ENCODE data around the gene CNTN2. TPM values are rescaled to one million over a fixed set of nuclear protein-coding genes. Genes with fewer than 3 reads are reported as not detected.

CNTN2 gene
- total and polyA plus RNA-seq, 2 of the 8 experiments (the other 6 are each of a cell fraction or from before 2014, with no cell fraction given), result 1.2 to 3.9 TPM

DNA sequence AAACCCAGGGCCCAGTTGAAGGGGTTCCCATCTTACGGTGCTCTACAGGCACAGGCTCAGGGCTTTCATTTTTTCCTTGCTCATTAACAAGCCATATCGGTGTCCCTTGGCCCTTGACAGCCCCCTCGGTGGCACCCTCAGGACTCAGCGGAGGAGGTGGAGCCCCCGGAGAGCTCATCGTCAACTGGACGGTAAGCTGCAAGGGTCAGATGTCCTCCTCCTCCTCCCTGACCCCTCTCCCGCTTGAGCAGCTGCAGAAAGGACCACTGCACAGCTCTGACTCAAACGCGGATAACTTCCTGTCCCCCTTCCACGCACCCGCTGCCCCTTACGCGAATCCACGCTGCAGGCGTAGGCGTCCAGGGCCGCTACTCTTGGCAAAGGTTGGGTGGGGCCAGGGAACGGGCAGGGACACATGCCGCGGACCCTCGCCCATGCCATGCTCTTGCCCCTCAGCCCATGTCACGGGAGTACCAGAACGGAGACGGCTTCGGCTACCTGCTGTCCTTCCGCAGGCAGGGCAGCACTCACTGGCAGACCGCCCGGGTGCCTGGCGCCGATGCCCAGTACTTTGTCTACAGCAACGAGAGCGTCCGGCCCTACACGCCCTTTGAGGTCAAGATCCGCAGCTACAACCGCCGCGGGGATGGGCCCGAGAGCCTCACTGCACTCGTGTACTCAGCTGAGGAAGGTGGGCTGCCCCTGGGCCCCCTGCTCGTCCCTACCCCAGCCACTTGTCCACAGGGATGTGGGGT lies 26.5 kb downstream of the CNTN2 start (continued):
- TF ChIP-seq, protein P1, sequence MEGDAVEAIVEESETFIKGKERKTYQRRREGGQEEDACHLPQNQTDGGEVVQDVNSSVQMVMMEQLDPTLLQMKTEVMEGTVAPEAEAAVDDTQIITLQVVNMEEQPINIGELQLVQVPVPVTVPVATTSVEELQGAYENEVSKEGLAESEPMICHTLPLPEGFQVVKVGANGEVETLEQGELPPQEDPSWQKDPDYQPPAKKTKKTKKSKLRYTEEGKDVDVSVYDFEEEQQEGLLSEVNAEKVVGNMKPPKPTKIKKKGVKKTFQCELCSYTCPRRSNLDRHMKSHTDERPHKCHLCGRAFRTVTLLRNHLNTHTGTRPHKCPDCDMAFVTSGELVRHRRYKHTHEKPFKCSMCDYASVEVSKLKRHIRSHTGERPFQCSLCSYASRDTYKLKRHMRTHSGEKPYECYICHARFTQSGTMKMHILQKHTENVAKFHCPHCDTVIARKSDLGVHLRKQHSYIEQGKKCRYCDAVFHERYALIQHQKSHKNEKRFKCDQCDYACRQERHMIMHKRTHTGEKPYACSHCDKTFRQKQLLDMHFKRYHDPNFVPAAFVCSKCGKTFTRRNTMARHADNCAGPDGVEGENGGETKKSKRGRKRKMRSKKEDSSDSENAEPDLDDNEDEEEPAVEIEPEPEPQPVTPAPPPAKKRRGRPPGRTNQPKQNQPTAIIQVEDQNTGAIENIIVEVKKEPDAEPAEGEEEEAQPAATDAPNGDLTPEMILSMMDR (IDR thresholded peaks at IDR 0.05; ENCODE audit: control extremely low read depth in 1 of 3, insufficient read depth in 1 of 3, low read depth in 1 of 3, low read length in 3 of 3), result no peak
- TF ChIP-seq NANOG (IDR thresholded peaks at IDR 0.05; ENCODE audit: insufficient read depth, low read depth, low read length, poor library complexity, severe bottlenecking) (no peak), SP1 (IDR thresholded peaks at IDR 0.05; ENCODE audit: low read depth, low read length) (no peak), GABPA (IDR thresholded peaks at IDR 0.05; ENCODE audit: borderline replicate concordance, insufficient read depth, low read length) (no peak), ASH2L (IDR thresholded peaks at IDR 0.05; ENCODE audit: low read length) (no peak), SIX5 (IDR thresholded peaks at IDR 0.05; ENCODE audit: low read depth, low read length) (no peak), KDM5A (IDR thresholded peaks at IDR 0.05; ENCODE audit: low read length) (no peak)
- TF ChIP-seq, protein P2, sequence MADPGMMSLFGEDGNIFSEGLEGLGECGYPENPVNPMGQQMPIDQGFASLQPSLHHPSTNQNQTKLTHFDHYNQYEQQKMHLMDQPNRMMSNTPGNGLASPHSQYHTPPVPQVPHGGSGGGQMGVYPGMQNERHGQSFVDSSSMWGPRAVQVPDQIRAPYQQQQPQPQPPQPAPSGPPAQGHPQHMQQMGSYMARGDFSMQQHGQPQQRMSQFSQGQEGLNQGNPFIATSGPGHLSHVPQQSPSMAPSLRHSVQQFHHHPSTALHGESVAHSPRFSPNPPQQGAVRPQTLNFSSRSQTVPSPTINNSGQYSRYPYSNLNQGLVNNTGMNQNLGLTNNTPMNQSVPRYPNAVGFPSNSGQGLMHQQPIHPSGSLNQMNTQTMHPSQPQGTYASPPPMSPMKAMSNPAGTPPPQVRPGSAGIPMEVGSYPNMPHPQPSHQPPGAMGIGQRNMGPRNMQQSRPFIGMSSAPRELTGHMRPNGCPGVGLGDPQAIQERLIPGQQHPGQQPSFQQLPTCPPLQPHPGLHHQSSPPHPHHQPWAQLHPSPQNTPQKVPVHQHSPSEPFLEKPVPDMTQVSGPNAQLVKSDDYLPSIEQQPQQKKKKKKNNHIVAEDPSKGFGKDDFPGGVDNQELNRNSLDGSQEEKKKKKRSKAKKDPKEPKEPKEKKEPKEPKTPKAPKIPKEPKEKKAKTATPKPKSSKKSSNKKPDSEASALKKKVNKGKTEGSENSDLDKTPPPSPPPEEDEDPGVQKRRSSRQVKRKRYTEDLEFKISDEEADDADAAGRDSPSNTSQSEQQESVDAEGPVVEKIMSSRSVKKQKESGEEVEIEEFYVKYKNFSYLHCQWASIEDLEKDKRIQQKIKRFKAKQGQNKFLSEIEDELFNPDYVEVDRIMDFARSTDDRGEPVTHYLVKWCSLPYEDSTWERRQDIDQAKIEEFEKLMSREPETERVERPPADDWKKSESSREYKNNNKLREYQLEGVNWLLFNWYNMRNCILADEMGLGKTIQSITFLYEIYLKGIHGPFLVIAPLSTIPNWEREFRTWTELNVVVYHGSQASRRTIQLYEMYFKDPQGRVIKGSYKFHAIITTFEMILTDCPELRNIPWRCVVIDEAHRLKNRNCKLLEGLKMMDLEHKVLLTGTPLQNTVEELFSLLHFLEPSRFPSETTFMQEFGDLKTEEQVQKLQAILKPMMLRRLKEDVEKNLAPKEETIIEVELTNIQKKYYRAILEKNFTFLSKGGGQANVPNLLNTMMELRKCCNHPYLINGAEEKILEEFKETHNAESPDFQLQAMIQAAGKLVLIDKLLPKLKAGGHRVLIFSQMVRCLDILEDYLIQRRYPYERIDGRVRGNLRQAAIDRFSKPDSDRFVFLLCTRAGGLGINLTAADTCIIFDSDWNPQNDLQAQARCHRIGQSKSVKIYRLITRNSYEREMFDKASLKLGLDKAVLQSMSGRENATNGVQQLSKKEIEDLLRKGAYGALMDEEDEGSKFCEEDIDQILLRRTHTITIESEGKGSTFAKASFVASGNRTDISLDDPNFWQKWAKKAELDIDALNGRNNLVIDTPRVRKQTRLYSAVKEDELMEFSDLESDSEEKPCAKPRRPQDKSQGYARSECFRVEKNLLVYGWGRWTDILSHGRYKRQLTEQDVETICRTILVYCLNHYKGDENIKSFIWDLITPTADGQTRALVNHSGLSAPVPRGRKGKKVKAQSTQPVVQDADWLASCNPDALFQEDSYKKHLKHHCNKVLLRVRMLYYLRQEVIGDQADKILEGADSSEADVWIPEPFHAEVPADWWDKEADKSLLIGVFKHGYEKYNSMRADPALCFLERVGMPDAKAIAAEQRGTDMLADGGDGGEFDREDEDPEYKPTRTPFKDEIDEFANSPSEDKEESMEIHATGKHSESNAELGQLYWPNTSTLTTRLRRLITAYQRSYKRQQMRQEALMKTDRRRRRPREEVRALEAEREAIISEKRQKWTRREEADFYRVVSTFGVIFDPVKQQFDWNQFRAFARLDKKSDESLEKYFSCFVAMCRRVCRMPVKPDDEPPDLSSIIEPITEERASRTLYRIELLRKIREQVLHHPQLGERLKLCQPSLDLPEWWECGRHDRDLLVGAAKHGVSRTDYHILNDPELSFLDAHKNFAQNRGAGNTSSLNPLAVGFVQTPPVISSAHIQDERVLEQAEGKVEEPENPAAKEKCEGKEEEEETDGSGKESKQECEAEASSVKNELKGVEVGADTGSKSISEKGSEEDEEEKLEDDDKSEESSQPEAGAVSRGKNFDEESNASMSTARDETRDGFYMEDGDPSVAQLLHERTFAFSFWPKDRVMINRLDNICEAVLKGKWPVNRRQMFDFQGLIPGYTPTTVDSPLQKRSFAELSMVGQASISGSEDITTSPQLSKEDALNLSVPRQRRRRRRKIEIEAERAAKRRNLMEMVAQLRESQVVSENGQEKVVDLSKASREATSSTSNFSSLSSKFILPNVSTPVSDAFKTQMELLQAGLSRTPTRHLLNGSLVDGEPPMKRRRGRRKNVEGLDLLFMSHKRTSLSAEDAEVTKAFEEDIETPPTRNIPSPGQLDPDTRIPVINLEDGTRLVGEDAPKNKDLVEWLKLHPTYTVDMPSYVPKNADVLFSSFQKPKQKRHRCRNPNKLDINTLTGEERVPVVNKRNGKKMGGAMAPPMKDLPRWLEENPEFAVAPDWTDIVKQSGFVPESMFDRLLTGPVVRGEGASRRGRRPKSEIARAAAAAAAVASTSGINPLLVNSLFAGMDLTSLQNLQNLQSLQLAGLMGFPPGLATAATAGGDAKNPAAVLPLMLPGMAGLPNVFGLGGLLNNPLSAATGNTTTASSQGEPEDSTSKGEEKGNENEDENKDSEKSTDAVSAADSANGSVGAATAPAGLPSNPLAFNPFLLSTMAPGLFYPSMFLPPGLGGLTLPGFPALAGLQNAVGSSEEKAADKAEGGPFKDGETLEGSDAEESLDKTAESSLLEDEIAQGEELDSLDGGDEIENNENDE (IDR thresholded peaks at IDR 0.05; ENCODE audit: insufficient replicate concordance, low read length), result no peak

All from H1 (cell line).